HepG2 (cell line): ENCODE measurements around the gene SMCO4. TPM values are rescaled to one million over a fixed set of nuclear protein-coding genes. Genes with fewer than 3 reads are reported as not detected.

Experiments used
- HMG20A ChIP-seq: IDR thresholded peaks from 2 replicates; pipeline ENCODE4 v1.6.1; 2016; ENCODE audit warnings: borderline replicate concordance
- ISL2 ChIP-seq: sonication (generic); formaldehyde crosslinking; IDR thresholded peaks from 2 replicates; pipeline ENCODE4 v1.5.0; 2020; ENCODE audit warnings: missing genetic modification reagents
- KDM3A ChIP-seq: IDR thresholded peaks from 2 replicates; pipeline ENCODE4 v1.6.1; 2018; ENCODE audit warnings: low read depth, missing compliant biosample characterization
- PCBP1 ChIP-seq: fragments of 200-400 bp; formaldehyde crosslinking; IDR thresholded peaks from 2 replicates; pipeline ENCODE4 v1.6.1; 2017; ENCODE audit warnings: mild to moderate bottlenecking, low read depth, low read length, borderline replicate concordance
- RARA ChIP-seq: IDR thresholded peaks from 2 replicates; pipeline ENCODE4 v1.6.1; 2016; ENCODE audit warnings: missing genetic modification reagents, missing compliant biosample characterization
- RFX1 ChIP-seq: fragments of 450-650 bp; IDR thresholded peaks from 2 replicates; pipeline ENCODE4 v1.6.1; 2017
- RXRB ChIP-seq: IDR thresholded peaks from 2 replicates; pipeline ENCODE4 v1.6.1; 2016; ENCODE audit warnings: borderline replicate concordance, missing genetic modification reagents, missing compliant biosample characterization
- SAP130 ChIP-seq: IDR thresholded peaks from 2 replicates; pipeline ENCODE4 v1.6.1; 2016; ENCODE audit warnings: low read depth
- YY1 ChIP-seq: IDR thresholded peaks from 2 replicates; pipeline ENCODE4 v1.6.1; 2011; ENCODE audit warnings: low read length, low read depth, moderate library complexity, mild to moderate bottlenecking; ENCODE audit not compliant: insufficient read depth, insufficient replicate concordance
- ZFX ChIP-seq: sonication (generic); formaldehyde crosslinking; IDR thresholded peaks from 2 replicates; pipeline ENCODE4 v1.4.0; 2020; ENCODE audit warnings: mild to moderate bottlenecking, low read depth, missing genetic modification reagents, moderate library complexity
- ZNF350 ChIP-seq: sonication (generic); formaldehyde crosslinking; IDR thresholded peaks from 2 replicates; pipeline ENCODE4 v1.4.0; 2020; ENCODE audit warnings: mild to moderate bottlenecking, low read depth, missing genetic modification reagents, borderline replicate concordance
- ZNF564 ChIP-seq: sonication (generic); formaldehyde crosslinking; IDR thresholded peaks from 2 replicates; pipeline ENCODE4 v1.8.1; 2023; ENCODE audit warnings: mild to moderate bottlenecking, missing genetic modification reagents
- ZNF614 ChIP-seq: IDR thresholded peaks from 2 replicates; pipeline ENCODE4 v1.6.1; 2018; ENCODE audit warnings: missing biosample characterization, missing genetic modification reagents, inconsistent platforms, borderline replicate concordance
- ZNF619 ChIP-seq: sonication (generic); formaldehyde crosslinking; IDR thresholded peaks from 2 replicates; pipeline ENCODE4 v1.4.0; 2020; ENCODE audit warnings: mild to moderate bottlenecking, missing genetic modification reagents
- ZNF709 ChIP-seq: sonication (generic); formaldehyde crosslinking; IDR thresholded peaks from 2 replicates; pipeline ENCODE4 v1.5.0; 2020; ENCODE audit warnings: mild to moderate bottlenecking, missing genetic modification reagents
- ZZZ3 ChIP-seq: sonication (generic); formaldehyde crosslinking; IDR thresholded peaks from 2 replicates; pipeline ENCODE4 v1.4.0; 2020; ENCODE audit warnings: missing genetic modification reagents, mild to moderate bottlenecking, borderline replicate concordance
- polyA plus RNA-seq, 8 experiments: library from polyadenylated mRNA; depleted of rRNA in 3 of 8; stranded (reverse) in 7 of 8; unstranded in 1 of 8; fragments of >200 nt; fragmentation: Illumina TruSeq in 4 of 8; extraction: Trizol in 4 of 8; gene quantifications; 2 replicates each; pipeline versions ENCODE4 v1.2.1 to v1.2.3, GENCODE V29; 2011 to 2016; ENCODE audit warnings: low read depth in 4 of 8, missing spikeins in 1 of 8, mixed read lengths in 1 of 8; ENCODE audit not compliant: insufficient read depth in 1 of 8
- total RNA-seq, 5 experiments: library from RNA; depleted of rRNA; stranded (reverse); fragments of >200 nt; fragmentation: Illumina TruSeq; extraction: Trizol; gene quantifications; 2 replicates each; pipeline ENCODE4 v1.2.3, GENCODE V29; 2016; ENCODE audit warnings: low read depth in 1 of 5
- TF ChIP-seq, protein P1 (sequence below): IDR thresholded peaks from 2 replicates; pipeline ENCODE4 v1.4.0; 2020; ENCODE audit warnings: mild to moderate bottlenecking, missing genetic modification reagents
- TF ChIP-seq, protein P2 (sequence below): sonication (generic); formaldehyde crosslinking; IDR thresholded peaks from 2 replicates; pipeline ENCODE4 v1.5.0; 2020; ENCODE audit warnings: mild to moderate bottlenecking, missing genetic modification reagents, moderate library complexity
- TF ChIP-seq, protein P3 (sequence below): sonication (generic); formaldehyde crosslinking; IDR thresholded peaks from 2 replicates; pipeline ENCODE4 v1.4.0; 2020; ENCODE audit warnings: missing genetic modification reagents, borderline replicate concordance
- TF ChIP-seq, protein P4 (sequence below): sonication (generic); formaldehyde crosslinking; IDR thresholded peaks from 2 replicates; pipeline ENCODE4 v1.8.0; 2022; ENCODE audit warnings: mild to moderate bottlenecking, missing genetic modification reagents, moderate library complexity

The SMCO4 gene
- total and polyA plus RNA-seq, 2 of the 13 experiments (the other 11 are each of a cell fraction or from before 2014, with no cell fraction given), result 10.6 to 28.5 TPM

DNA sequence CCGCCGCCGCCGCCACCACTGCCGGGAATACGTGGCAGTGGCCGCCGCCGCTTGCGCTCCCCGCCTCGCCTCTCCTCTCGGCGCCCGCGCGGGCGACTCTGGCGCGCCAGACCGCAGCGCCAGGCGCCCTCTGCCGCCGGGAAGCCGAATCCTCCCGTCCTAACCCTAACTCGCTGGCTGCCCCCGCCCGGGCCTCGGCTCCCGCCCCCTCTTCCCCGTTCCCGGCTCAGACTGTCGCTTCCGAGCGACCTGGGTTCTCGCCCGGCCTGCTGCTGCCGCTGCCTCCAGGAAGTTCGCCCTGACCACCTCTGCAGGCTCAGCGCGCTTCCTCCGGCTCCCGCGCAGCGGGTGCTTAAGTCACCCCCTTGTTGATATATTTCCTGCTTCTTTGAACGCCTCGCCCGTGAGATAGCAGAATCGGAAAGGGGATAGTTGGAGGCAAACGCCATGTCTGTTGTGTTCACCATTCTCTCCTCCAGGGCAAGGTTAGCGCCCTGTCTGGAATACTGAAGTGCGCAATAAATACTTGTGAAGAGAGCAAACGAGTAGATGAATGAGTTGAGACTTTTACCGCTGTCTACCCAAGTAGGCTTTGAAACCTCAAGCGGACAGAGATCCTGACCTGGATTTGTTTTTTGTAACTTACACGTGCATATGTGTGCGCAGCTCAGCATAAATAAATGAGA is at the start of gene SMCO4 (continued):
- TF ChIP-seq, protein P1, sequence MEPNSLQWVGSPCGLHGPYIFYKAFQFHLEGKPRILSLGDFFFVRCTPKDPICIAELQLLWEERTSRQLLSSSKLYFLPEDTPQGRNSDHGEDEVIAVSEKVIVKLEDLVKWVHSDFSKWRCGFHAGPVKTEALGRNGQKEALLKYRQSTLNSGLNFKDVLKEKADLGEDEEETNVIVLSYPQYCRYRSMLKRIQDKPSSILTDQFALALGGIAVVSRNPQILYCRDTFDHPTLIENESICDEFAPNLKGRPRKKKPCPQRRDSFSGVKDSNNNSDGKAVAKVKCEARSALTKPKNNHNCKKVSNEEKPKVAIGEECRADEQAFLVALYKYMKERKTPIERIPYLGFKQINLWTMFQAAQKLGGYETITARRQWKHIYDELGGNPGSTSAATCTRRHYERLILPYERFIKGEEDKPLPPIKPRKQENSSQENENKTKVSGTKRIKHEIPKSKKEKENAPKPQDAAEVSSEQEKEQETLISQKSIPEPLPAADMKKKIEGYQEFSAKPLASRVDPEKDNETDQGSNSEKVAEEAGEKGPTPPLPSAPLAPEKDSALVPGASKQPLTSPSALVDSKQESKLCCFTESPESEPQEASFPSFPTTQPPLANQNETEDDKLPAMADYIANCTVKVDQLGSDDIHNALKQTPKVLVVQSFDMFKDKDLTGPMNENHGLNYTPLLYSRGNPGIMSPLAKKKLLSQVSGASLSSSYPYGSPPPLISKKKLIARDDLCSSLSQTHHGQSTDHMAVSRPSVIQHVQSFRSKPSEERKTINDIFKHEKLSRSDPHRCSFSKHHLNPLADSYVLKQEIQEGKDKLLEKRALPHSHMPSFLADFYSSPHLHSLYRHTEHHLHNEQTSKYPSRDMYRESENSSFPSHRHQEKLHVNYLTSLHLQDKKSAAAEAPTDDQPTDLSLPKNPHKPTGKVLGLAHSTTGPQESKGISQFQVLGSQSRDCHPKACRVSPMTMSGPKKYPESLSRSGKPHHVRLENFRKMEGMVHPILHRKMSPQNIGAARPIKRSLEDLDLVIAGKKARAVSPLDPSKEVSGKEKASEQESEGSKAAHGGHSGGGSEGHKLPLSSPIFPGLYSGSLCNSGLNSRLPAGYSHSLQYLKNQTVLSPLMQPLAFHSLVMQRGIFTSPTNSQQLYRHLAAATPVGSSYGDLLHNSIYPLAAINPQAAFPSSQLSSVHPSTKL, result peak; percentile 72
- TF ChIP-seq ZNF614 (0 out of 2 replicates have a peak, but pooled peaks have one; percentile 19), SAP130 (CRISPR knock-in tag) (0 out of 2 replicates have a peak, but pooled peaks have one; percentile 32), ZNF564 (CRISPR knock-in tag) (peak; percentile 57; the same call in 1 of the 2 replicates), RFX1 (no peak), ZNF350 (peak; percentile 52; the same call in 1 of the 2 replicates), YY1 (peak; percentile 80), PCBP1 (0 out of 2 replicates have a peak, but pooled peaks have one; percentile 31), ZFX (CRISPR knock-in tag) (peak; percentile 41; the same call in 1 of the 2 replicates), KDM3A (CRISPR knock-in tag) (peak; percentile 75), ZNF709 (CRISPR knock-in tag) (peak; percentile 27; the same call in 1 of the 2 replicates), ZNF619 (CRISPR knock-in tag) (peak; percentile 66; the same call in 1 of the 2 replicates), RXRB (peak; percentile 63), HMG20A (no peak), ISL2 (CRISPR knock-in tag) (peak; percentile 67; the same call in 1 of the 2 replicates), RARA (CRISPR knock-in tag) (peak; percentile 29; the same call in 1 of the 2 replicates), ZZZ3 (CRISPR knock-in tag) (no peak)
- TF ChIP-seq, protein P2, sequence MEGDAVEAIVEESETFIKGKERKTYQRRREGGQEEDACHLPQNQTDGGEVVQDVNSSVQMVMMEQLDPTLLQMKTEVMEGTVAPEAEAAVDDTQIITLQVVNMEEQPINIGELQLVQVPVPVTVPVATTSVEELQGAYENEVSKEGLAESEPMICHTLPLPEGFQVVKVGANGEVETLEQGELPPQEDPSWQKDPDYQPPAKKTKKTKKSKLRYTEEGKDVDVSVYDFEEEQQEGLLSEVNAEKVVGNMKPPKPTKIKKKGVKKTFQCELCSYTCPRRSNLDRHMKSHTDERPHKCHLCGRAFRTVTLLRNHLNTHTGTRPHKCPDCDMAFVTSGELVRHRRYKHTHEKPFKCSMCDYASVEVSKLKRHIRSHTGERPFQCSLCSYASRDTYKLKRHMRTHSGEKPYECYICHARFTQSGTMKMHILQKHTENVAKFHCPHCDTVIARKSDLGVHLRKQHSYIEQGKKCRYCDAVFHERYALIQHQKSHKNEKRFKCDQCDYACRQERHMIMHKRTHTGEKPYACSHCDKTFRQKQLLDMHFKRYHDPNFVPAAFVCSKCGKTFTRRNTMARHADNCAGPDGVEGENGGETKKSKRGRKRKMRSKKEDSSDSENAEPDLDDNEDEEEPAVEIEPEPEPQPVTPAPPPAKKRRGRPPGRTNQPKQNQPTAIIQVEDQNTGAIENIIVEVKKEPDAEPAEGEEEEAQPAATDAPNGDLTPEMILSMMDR (CRISPR knock-in tag), result peak; percentile 84
- TF ChIP-seq, protein P3, sequence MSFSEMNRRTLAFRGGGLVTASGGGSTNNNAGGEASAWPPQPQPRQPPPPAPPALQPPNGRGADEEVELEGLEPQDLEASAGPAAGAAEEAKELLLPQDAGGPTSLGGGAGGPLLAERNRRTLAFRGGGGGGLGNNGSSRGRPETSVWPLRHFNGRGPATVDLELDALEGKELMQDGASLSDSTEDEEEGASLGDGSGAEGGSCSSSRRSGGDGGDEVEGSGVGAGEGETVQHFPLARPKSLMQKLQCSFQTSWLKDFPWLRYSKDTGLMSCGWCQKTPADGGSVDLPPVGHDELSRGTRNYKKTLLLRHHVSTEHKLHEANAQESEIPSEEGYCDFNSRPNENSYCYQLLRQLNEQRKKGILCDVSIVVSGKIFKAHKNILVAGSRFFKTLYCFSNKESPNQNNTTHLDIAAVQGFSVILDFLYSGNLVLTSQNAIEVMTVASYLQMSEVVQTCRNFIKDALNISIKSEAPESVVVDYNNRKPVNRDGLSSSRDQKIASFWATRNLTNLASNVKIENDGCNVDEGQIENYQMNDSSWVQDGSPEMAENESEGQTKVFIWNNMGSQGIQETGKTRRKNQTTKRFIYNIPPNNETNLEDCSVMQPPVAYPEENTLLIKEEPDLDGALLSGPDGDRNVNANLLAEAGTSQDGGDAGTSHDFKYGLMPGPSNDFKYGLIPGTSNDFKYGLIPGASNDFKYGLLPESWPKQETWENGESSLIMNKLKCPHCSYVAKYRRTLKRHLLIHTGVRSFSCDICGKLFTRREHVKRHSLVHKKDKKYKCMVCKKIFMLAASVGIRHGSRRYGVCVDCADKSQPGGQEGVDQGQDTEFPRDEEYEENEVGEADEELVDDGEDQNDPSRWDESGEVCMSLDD (CRISPR knock-in tag), result peak; percentile 30; the same call in 1 of the 2 replicates
- TF ChIP-seq, protein P4, sequence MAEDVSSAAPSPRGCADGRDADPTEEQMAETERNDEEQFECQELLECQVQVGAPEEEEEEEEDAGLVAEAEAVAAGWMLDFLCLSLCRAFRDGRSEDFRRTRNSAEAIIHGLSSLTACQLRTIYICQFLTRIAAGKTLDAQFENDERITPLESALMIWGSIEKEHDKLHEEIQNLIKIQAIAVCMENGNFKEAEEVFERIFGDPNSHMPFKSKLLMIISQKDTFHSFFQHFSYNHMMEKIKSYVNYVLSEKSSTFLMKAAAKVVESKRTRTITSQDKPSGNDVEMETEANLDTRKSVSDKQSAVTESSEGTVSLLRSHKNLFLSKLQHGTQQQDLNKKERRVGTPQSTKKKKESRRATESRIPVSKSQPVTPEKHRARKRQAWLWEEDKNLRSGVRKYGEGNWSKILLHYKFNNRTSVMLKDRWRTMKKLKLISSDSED, result no peak
